ENCODE data around the gene FAM234A.

GRCh38 chr16:261031-261691 lies 26.5 kb downstream of the FAM234A start:
- TF ChIP-seq CTCF (conservative IDR thresholded peaks at IDR 0.05 in 1 of 2, IDR thresholded peaks at IDR 0.05 in 1 of 2; ENCODE audit: low read depth in 1 of 2, low read length in 2 of 2) = no peak
- no peak for TF ChIP-seq EZH2 (IDR thresholded peaks at IDR 0.05; ENCODE audit: low read length, missing control alignments)
